Activated gamma-delta T cell treated with Interleukin-2 at 50 U/mL for 16 hours (primary cell): ENCODE data around the gene FN3KRP.
A peak's percentile ranks its signal among the peaks of the same experiment; 100 is the strongest.

ENCODE experiments used
- DNase-seq: peaks from one replicate; pipeline ENCODE4 v3.0.0-alpha.2; 2020

Gene FN3KRP, protein sequence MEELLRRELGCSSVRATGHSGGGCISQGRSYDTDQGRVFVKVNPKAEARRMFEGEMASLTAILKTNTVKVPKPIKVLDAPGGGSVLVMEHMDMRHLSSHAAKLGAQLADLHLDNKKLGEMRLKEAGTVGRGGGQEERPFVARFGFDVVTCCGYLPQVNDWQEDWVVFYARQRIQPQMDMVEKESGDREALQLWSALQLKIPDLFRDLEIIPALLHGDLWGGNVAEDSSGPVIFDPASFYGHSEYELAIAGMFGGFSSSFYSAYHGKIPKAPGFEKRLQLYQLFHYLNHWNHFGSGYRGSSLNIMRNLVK

DNA sequence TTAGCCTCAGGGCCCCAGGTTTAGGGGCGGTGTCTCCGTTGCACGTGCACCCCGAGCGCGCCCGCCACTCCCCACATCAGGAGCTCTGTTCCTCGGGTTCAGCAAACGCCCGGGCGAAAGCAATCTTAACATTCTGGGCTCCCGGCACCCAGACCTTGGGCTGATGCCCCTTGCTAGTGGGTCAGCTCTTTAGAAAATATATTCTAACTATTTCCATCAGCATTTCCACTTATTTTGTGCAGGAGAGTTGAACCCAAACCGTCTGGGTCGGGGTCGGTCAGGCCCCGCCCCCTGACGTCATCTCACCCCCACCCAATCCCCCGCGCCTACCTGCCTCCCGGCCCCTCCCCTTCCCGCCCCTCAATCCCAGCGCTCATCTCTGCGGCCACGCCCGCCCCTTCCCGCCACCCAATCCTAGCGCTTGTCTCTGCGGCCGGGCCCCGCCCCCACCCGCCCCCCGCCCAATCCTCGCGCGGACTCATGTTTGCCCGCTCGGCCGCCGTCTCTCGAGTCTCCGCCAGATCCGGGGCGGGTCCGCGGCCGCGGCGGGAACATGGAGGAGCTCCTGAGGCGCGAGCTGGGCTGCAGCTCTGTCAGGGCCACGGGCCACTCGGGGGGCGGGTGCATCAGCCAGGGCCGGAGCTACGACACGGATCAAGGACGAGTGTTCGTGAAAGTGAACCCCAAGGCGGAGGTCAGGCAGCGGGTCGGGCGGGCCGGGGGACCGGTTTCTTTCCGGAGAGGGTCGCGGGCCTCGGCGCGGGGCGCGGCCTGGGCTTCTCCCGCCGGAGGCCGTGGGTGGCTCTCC, at the start of gene FN3KRP:
TSS of gene FN3KRP (plus strand) at position 504 of the 808 bp plus-strand sequence. CDS start at position 554, 50 bp downstream.
- peak; percentile 84 for DNase-seq

DNA sequence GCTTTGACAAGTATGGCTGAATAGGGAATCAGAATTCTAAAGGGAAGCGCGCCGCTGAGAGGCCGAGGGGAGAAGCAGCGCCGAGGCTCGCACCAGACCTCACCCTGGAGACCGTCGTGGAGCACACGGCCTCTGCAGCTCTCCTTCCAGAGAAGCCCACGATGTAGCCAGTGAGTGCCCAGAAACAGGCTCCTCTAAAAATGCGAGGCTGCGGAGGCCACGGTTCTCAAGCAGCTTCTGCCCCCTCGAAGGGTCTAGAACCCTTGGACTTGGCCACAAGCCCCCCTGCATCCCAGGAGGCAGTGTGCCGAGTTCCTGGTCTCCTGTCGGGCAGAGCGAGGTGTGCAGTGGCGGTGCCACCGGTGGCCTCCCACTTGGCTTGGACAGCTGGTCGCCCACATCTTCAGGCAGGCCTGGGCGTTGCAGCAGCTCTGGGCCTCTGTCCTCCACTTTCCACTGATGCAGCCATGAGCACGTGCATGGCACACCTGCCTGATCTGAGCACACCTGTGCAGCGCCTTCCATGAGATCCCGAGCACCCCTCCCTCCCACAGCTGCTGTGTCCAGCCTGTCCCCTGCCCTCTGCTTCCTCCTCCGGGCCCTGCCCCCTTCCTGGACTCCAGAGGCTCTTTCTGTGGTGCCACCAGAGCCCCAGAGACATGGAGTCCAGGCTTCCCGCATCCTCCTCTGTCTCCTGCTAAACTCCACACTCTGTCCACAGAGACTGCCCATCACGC, 49.4 kb upstream of the FN3KRP start:
- no peak for DNase-seq

GRCh38 chr17:82667668-82668000, 48.9 kb upstream of the FN3KRP start:
- DNase-seq, result no peak

GRCh38 chr17:82668024-82668630, 48.4 kb upstream of the FN3KRP start:
- DNase-seq, result no peak

- peak; percentile 19 for DNase-seq
Measured at GRCh38 chr17:82668631-82669099, 47.8 kb upstream of the FN3KRP start.

DNA sequence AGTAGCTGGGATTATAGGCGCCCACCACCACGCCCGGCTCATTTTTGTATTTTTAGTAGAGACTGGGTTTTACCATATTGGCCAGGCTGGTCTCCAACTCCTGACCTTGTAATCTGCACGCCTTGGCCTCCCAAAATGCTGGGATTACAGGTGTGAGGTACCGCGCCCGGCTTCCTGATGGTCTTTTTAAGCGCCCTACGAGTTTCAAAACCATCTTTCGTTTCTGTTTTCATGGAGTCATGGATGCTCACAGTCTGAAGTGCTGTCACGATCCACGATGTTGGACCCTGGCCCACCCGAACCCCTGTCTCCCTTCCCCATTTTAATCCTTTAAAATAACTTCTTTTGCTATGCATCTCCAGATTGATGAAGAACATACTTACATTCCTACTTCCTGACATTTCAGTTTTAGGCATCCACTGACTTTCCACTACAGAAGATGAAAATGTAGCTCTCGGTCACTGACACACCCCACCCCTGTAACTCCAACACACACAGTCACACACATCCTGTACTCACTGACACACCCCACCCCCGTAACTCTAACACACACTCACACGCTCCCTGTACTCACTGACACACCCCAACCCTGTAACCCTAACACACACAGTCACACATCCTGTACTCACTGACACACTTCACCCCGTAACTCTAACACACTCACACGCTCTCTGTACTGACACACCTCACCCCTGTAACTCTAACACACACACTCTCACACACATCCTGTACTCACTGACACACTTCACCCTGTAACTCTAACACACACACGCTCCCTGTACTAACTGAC, 45.6 kb upstream of the FN3KRP start:
- DNase-seq, result no peak

DNA sequence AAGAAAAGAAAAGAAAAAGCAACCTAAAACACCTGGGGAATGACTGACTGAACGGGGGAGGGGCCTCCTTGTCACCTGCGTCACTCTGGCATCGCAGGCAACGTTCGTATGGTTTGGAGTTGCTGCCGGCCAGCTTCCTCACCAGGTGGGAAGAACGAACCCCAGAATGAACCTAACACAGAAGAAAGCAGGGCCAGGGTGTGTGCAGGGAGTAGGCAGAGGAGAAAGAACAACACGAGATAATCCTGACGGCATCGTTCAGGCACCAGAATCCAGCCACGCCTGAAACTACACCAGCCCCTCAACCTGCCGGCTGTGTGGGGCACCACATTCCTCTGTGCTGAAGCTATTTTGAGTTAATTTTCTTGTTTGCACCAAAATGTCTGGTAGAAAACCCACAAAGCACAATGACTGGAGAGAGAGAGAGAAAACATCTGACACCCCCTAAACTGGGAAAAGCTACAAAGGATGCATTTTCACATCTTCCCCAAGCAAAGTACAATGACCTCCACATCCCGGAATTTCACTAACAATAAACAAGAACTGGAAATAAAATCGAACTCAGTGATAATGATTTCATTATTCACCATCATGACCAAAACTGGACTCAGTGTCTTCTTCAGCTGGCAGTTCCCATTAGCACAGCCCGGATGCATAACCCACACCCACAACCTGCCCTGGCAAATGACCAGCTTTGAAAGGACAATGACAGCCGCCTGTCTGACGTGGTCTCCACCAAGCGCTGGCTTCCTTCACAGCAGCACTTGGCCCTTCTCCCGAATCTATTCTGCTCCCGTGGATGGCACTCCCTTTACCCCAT, 41.6 kb upstream of the FN3KRP start:
- DNase-seq, result no peak

GRCh38 chr17:82675476-82676245, 40.8 kb upstream of the FN3KRP start:
- DNase-seq, result no peak

DNA sequence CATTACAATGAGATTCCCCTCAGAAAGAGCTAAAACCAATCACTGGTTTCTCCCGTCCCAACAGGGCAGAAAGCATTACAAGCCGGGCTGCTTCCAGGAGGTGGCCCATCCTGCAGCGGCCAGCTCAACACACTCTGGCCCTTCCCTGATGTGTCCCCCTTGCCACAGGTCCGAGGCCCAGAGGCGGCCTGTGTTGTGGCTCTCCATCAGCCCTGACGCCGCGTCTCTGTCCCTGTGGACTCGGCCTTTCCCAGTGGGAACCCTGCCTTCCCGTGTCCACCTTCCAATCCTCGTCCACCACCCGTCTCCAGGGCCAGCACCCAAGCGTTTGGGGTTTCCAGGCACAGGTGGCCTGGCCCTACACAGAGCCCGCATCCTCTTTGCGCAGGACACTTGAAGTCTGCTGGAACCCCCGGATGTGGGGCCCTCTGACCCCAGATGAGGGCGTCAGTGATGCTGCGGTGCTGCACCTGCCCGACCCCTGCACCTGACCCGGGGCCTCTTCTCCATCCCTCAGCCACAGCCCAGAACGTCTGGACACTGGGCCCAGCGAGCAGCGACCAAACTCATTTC, 39.1 kb upstream of the FN3KRP start:
- DNase-seq, result no peak

- DNase-seq, result no peak
Measured at GRCh38 chr17:82678265-82678891, 38.1 kb upstream of the FN3KRP start.

DNA sequence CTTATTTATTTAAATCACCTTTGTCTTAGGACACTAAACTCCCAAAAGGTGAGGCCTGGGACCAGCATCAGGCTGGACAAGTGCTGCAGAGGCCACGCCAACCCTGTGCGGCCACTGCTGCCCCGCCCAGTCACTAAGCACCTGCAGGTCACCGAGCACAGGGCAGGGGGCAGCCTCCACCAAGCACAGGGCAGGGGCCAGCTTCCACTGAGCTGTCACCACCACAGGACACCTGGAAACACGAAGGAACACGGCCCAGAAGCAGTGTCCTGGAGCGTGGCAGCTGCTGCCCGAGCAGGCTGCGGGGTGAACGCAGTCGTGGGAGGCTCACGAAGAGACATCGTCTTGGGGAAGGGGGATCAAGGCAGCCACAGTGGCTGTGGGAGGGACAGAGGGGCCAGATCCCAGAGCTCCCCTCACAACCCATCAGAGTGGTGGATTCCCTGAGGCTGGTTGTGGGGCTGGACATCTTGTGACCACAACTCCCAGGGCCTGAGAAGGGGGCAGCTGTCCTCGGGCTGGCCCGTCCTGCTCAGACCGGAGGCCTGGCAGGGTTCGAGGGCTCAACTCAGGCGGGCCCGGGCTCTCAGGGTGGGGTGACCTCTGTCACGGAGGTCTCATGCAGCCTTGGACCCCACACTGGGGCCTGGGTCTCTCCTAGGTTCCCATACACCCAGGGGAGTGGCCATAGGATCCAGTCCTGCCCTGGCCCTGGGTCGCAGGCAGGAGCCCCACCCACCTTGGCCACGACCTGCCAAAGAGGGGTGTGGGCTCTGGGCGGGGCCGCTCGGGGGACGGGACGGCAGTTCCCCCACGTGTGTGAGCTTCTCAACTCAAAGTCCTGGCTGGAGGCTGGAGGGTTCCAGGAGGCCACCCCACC, 36.7 kb upstream of the FN3KRP start:
- no peak for DNase-seq

- DNase-seq, result no peak
Measured at GRCh38 chr17:82681547-82681946, 35.0 kb upstream of the FN3KRP start.

DNA sequence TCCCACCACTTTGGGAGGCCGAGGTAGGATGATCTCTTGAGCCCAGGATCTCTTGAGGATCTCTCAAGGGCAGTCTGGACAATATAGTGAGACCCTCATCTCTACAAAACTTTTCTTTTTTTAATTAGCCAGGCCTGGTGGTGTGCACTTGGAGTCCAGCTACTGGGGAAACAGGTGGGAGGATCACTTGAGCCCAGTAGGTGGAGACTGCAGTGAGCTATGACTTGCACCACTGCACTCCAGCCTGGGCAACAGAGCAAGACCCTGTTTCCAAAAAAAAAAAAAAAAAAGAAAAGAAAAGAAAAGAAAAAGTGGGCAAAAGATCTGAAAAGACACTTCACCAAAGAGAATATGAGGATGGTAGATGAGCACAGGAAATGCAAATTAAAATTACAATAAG, 33.0 kb upstream of the FN3KRP start:
- no peak for DNase-seq

- no peak for DNase-seq
Measured at GRCh38 chr17:82684228-82684841, 32.2 kb upstream of the FN3KRP start.

DNA sequence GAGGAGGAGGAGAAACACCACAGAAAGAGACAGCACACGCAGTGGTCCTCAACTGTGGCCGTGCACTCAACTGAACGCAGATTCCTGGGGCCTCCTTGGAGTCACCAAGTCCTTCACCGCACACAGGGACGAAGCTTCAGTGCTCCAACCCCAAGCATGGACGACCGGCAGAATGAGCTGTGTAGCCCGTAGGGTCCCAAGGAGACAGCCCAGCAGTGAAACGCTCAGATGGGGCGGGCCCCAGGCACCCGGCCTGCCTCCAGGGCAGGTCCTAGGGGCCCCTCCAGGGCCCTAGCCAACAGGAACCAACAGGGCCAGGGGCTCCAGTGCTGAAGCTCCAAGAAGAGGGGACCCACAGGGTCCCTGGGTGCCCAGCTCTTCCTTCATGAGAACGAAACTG, 31.2 kb upstream of the FN3KRP start:
- DNase-seq, result no peak

DNA sequence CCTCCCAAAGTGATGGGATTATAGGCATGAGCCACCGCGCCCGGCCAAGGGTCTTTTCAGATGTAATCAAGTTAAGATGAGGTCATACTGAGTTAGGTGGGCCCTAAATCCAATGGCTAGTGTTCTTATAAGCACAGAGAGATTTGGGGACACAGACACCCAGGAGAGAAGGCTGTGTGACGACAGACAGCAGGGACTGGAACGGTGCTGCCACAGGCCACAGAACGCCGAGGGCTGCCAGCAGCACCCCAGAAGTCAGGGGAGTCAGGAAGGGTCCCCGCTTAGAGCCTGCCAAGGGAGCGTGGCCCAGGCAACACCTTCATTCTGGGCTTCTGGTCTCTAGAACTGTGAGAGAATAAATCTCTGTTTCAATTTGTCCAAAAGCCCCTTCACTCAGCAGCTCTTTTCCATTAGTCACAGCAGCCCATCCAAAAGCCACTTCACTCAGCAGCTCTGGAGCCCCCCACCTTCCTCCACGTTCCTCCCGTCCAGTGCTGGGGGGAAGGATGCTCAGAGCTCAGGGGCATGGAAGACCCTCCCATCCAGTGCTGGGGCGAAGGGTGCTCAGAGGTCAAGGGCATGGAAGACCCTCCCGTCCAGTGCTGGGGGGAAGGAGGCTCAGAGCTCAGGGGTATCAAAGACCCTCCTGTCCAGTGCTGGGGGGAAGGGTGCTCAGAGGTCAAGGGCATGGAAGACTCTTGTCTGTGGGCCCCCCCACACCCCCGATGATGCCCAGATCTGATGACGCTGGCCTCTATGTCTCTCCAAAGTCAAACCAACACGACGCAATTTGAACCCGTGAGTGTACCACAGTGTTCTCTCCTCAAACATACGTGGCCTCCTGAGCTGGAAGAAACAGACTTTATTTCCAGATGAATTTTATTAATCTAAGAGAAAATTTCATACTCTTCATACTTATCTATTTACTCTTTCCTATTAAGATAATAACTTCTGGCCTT, 29.9 kb upstream of the FN3KRP start:
- DNase-seq, result no peak

DNA sequence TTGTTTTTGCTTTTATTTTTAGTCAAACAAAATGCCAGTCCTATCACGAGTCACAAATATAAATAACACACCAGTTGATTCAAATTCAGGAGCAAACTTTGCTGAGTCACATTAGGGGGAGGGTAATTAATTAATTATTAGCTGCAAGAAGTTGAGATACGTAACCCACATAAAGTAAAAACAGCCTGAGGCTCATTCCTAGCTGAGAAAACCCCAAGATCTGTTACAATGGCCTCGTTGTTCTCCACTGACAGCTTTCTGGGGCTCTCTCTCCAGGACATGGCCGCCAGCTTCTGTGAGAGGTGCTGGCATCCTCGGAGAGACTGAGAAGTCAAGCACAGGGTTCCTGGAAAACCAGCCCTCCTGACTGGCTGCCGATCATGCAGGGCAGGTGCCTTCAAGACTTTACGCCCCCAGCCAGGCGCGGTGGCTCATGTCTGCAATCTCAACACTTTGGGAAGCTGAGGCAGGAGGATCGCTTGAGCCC, 29.1 kb upstream of the FN3KRP start:
- DNase-seq, result no peak
